ENCODE data around the gene CAB39.

The CAB39 gene

GRCh38 chr2:230840301-230840700 is 127.7 kb downstream of the CAB39 start:
- Mint-ChIP-seq H3K36me3 (peaks cover 5% of the 10 kb centered on the region), H3K4me1 (ENCODE audit: low read depth) (no peaks in the 10 kb centered on the region), H3K4me3 (no peak overlapping the region), H3K9me3 (ENCODE audit: low read depth) (peaks cover 7% of the 10 kb centered on the region), H3K27ac (no peak overlapping the region), H3K27me3 (no peaks in the 10 kb centered on the region)

GRCh38 chr2:230842473-230842872 is 129.8 kb downstream of the CAB39 start:
- no peak overlapping the region for H3K27ac Mint-ChIP-seq
- H3K9me3 Mint-ChIP-seq (ENCODE audit: low read depth) = peaks cover 3% of the 10 kb centered on the region
- H3K27me3 Mint-ChIP-seq = no peaks in the 10 kb centered on the region
- no peaks in the 10 kb centered on the region for H3K4me1 Mint-ChIP-seq (ENCODE audit: low read depth)
- H3K4me3 Mint-ChIP-seq = no peak overlapping the region
- H3K36me3 Mint-ChIP-seq = peaks cover 5% of the 10 kb centered on the region

GRCh38 chr2:230843132-230843531 is 130.5 kb downstream of the CAB39 start:
- Mint-ChIP-seq H3K36me3 (peaks cover 6% of the 10 kb centered on the region), H3K9me3 (ENCODE audit: low read depth) (no peaks in the 10 kb centered on the region), H3K4me3 (no peak overlapping the region), H3K4me1 (ENCODE audit: low read depth) (peaks cover 3% of the 10 kb centered on the region), H3K27me3 (no peaks in the 10 kb centered on the region), H3K27ac (no peak overlapping the region)

DNA sequence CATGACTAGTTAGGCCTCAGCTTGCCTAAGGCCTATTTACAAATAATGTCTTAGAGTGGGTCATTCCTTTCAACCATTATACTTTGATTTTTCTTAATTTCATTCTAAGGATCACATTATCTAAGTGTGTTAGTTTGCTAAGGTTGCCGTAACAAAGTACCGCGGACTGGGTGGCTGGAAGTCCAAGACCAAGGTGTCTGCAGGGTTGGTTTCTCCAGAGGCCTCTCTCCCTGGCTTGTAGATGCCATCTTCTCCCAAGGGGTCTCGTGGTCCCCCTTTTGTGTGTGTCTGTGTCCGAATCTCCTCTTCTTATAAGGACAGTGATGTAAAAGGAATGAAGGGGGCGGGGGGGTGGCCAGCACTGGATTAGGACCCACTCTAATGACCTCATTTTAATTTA is 133.7 kb downstream of the CAB39 start:
- Mint-ChIP-seq H3K9me3 (ENCODE audit: low read depth) (no peaks in the 10 kb centered on the region), H3K4me3 (no peak overlapping the region), H3K4me1 (ENCODE audit: low read depth) (peaks cover 6% of the 10 kb centered on the region), H3K27ac (no peak overlapping the region), H3K36me3 (peaks cover 2% of the 10 kb centered on the region), H3K27me3 (peaks cover 3% of the 10 kb centered on the region)

DNA sequence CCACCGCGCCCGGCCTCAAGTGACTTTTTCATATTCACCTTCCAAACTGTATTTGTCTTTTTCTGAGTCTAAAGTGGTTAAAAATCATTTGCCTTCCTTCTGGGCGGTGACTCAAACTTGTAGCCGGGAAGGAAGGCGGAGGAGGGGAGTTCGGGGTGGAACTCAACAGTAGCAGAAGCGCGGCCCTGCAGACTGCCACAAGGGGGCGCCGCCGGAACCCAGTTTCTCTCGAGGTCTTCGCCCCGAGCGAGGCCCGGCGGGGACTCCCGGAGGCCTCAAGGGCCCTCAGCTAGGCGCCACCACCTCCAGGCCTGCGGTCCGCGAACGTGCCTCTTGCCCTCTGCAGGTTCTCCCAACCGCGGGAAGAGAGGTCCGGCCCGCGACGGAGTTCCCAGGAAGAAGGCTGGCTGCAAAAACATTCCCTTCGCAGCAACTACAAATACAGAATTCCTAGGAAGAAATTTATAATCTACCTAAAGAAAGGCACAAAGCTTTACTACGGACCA is 135.3 kb downstream of the CAB39 start:
- Mint-ChIP-seq H3K4me3 (no peak overlapping the region), H3K36me3 (peaks cover 2% of the 10 kb centered on the region), H3K9me3 (ENCODE audit: low read depth) (no peaks in the 10 kb centered on the region), H3K4me1 (ENCODE audit: low read depth) (peaks cover 6% of the 10 kb centered on the region), H3K27me3 (peaks cover 4% of the 10 kb centered on the region), H3K27ac (peak overlapping the region; percentile 34)

GRCh38 chr2:230849633-230850357 is 137.2 kb downstream of the CAB39 start:
- Mint-ChIP-seq H3K4me3 (no peak overlapping the region), H3K9me3 (ENCODE audit: low read depth) (no peaks in the 10 kb centered on the region), H3K4me1 (ENCODE audit: low read depth) (peaks cover 6% of the 10 kb centered on the region), H3K27ac (no peak overlapping the region), H3K36me3 (peaks cover 2% of the 10 kb centered on the region), H3K27me3 (peaks cover 4% of the 10 kb centered on the region)

DNA sequence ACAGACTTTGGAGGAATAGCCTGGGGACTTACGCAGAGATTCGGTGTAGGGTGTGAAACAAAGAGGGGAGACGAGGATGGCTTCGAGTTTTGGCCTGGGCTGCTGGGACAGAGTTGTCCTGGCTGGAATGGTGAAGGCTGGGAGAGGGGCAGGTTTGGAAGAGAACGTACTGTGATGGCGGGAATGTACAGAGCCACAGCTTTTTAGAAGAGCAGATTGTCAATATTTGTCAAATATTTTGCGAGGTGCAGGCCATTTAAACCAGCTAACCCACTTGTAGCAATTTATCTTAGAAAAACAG is 137.7 kb downstream of the CAB39 start:
- no peak overlapping the region for H3K4me3 Mint-ChIP-seq
- H3K27me3 Mint-ChIP-seq = peaks cover 4% of the 10 kb centered on the region
- peaks cover 6% of the 10 kb centered on the region for H3K4me1 Mint-ChIP-seq (ENCODE audit: low read depth)
- H3K9me3 Mint-ChIP-seq (ENCODE audit: low read depth) = no peaks in the 10 kb centered on the region
- H3K27ac Mint-ChIP-seq = no peak overlapping the region
- peaks cover 2% of the 10 kb centered on the region for H3K36me3 Mint-ChIP-seq

- Mint-ChIP-seq H3K9me3 (ENCODE audit: low read depth) (no peaks in the 10 kb centered on the region), H3K27me3 (peaks cover 4% of the 10 kb centered on the region), H3K36me3 (peaks cover 2% of the 10 kb centered on the region), H3K4me1 (ENCODE audit: low read depth) (peaks cover 6% of the 10 kb centered on the region), H3K27ac (no peak overlapping the region), H3K4me3 (no peak overlapping the region)
These were observed 139.5 kb downstream of the CAB39 start for GRCh38 chr2:230852113-230852512.

- Mint-ChIP-seq H3K9me3 (ENCODE audit: low read depth) (no peaks in the 10 kb centered on the region), H3K27ac (peak overlapping the region; percentile 18), H3K36me3 (no peaks in the 10 kb centered on the region), H3K27me3 (peaks cover 4% of the 10 kb centered on the region), H3K4me1 (ENCODE audit: low read depth) (peaks cover 37% of the 10 kb centered on the region), H3K4me3 (peak overlapping the region; percentile 30)
These were observed 149.1 kb downstream of the CAB39 start for GRCh38 chr2:230861552-230862255.

DNA sequence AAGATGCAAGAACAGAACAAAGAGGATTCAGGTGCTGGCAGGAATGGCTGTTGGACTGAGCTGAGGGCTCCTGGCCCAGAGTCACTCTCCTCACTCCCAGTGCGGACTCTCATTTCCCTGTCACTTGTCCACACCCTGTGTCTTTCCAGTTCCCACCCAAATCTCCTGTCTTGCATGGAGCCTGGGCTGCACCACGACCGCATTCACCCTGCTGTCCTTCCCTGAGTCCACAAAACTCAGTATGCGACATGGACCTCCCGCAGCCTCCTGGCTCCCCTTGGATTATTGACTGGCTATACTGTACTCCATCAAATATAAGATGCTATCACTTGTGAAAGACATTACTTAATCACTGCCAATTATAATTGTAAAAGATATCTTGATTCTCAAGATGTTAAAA is 149.7 kb downstream of the CAB39 start:
- peaks cover 43% of the 10 kb centered on the region for H3K4me1 Mint-ChIP-seq (ENCODE audit: low read depth)
- no peak overlapping the region for H3K4me3 Mint-ChIP-seq
- peak overlapping the region; percentile 29 for H3K27ac Mint-ChIP-seq
- no peaks in the 10 kb centered on the region for H3K9me3 Mint-ChIP-seq (ENCODE audit: low read depth)
- no peaks in the 10 kb centered on the region for H3K36me3 Mint-ChIP-seq
- H3K27me3 Mint-ChIP-seq = peaks cover 4% of the 10 kb centered on the region

GRCh38 chr2:230863031-230863430 is 150.4 kb downstream of the CAB39 start:
- peak overlapping the region; percentile 97 for H3K4me3 Mint-ChIP-seq

DNA sequence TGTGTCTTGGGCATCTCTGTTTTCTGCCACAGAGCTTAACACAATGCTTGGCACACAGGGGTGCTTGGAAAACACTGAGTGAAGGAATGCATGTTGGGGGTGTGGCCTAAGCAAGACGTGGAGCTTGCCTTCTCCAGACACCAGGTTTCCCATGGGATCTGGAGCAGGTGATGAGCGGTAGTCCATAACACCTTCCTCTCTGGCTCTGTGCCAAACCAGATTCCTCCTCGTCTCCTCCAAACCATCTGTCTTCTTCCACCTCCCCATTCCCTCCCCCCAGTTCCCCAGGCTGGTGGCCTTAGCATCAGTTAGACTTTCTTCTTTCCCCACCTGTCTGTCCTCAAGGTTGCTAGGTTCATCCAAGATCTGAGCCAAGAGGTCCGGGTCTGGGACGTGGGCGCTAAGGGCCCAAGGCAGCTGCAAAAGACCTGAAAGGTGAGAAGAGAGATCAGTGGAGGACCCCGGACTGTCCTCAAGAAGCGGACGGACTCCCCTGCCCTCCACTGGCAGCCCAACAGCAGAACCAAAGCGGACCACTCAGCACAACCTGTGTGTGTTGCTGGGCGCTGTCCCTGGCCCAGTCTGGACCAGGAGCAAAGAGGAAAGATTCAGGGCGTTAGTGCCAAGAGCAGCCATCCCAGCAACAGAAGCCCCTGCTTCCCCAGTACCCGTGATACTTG is 150.9 kb downstream of the CAB39 start:
- Mint-ChIP-seq H3K27ac (no peak overlapping the region), H3K27me3 (peaks cover 1% of the 10 kb centered on the region), H3K4me1 (ENCODE audit: low read depth) (peaks cover 50% of the 10 kb centered on the region), H3K4me3 (peak overlapping the region; percentile 97), H3K36me3 (no peaks in the 10 kb centered on the region), H3K9me3 (ENCODE audit: low read depth) (no peaks in the 10 kb centered on the region)

More at GRCh38 chr2:230863031-230863430, 150.4 kb downstream of the CAB39 start:
- no peaks in the 10 kb centered on the region for H3K9me3 Mint-ChIP-seq (ENCODE audit: low read depth)
- H3K27me3 Mint-ChIP-seq = peaks cover 1% of the 10 kb centered on the region
- no peaks in the 10 kb centered on the region for H3K36me3 Mint-ChIP-seq
- no peak overlapping the region for H3K27ac Mint-ChIP-seq
- H3K4me1 Mint-ChIP-seq (ENCODE audit: low read depth) = peaks cover 47% of the 10 kb centered on the region

- peak overlapping the region; percentile 97 for H3K4me3 Mint-ChIP-seq
- no peaks in the 10 kb centered on the region for H3K36me3 Mint-ChIP-seq
- H3K27ac Mint-ChIP-seq = peak overlapping the region; percentile 91
- H3K27me3 Mint-ChIP-seq = peaks cover 1% of the 10 kb centered on the region
- peaks cover 54% of the 10 kb centered on the region for H3K4me1 Mint-ChIP-seq (ENCODE audit: low read depth)
- H3K9me3 Mint-ChIP-seq (ENCODE audit: low read depth) = no peaks in the 10 kb centered on the region
These were observed 151.5 kb downstream of the CAB39 start for GRCh38 chr2:230864122-230864604.

DNA sequence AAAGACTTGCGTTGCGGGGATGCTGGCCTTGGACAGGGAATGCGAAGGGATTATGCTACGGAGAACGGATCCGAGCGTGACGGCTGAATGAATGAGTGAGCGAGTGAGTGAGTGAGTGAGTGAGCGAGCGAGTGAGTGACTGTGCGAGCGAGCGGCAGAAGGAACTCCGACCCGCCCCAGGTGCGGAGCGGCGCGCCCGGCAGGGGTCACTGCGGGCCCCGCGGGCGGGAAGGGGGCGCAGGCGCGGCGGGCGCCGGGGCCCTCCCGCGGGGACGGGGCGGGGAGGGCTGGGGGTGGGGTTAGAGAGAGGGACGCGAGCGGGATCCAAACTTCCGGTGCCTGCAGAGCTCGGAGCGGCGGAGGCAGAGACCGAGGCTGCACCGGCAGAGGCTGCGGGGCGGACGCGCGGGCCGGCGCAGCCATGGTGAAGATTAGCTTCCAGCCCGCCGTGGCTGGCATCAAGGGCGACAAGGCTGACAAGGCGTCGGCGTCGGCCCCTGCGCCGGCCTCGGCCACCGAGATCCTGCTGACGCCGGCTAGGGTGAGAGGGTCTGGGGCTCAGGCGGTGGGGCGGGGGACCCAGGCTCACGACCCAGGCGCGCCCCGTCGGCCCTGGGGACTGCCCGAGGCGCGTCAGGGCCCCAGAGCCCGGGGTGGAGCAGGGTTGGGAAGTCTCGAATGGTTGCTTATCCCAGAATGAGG is 152.1 kb downstream of the CAB39 start, which contains the start of gene ITM2C:
Gene ITM2C (plus strand): TSS at position 338 of the 702 bp plus-strand sequence. CDS start 84 bp downstream, at position 422.
- Mint-ChIP-seq H3K4me3 (peak within 1 kb of the TSS; percentile 97), H3K9me3 (ENCODE audit: low read depth) (no peaks in the 10 kb centered on the region), H3K36me3 (no peaks in the 10 kb centered on the region), H3K4me1 (ENCODE audit: low read depth) (peaks cover 55% of the 10 kb centered on the region), H3K27me3 (peaks cover under 1% of the 10 kb centered on the region), H3K27ac (peak within 1 kb of the TSS; percentile 91)
